ENCODE data around the gene KIF18A. TPM values are rescaled to one million over a fixed set of nuclear protein-coding genes. Genes with fewer than 3 reads are reported as not detected.

Gene KIF18A
- total and polyA plus RNA-seq, 9 of the 15 experiments (the other 6 are each of a cell fraction or from before 2014, with no cell fraction given), result 15.1 to 36.1 (median 24.3) TPM

GRCh38 chr11:28009388-28009787 is 98.6 kb downstream of the KIF18A start:
- Histone ChIP-seq H2AFZ (ENCODE audit: low read depth, low read length) (no peak overlapping the region), H3K27me3 (ENCODE audit: control insufficient read depth in 2 of 2, insufficient read depth in 2 of 2, low read length in 2 of 2) (no peaks in the 10 kb centered on the region), H3K79me2 (ENCODE audit: control insufficient read depth, insufficient read depth, low read length) (no peaks in the 10 kb centered on the region), H3K9ac (ENCODE audit: insufficient read depth in 1 of 2, low read depth in 2 of 2, low read length in 2 of 2) (no peak overlapping the region), H3K27ac (ENCODE audit: extremely low read depth, low read depth, low read length) (no peak overlapping the region), H3K36me3 (ENCODE audit: control insufficient read depth, insufficient read depth, low read length) (no peaks in the 10 kb centered on the region; the same call in 2 of the 3 replicates), H3K9me1 (ENCODE audit: control insufficient read depth, insufficient read depth, low read length) (no peaks in the 10 kb centered on the region), H3K4me1 (replicated peaks in 1 of 2; ENCODE audit: control insufficient read depth in 2 of 2, insufficient read depth in 2 of 2, low read length in 2 of 2) (no peaks in the 10 kb centered on the region), H4K20me1 (replicated peaks; ENCODE audit: control insufficient read depth, insufficient read depth, low read length) (no peaks in the 10 kb centered on the region), H3K4me3 (no peak overlapping the region), H3K4me2 (ENCODE audit: insufficient read depth, low read length) (no peak overlapping the region), H3K9me3 (replicated peaks; ENCODE audit: control insufficient read depth, insufficient read depth, low read depth, low read length) (no peaks in the 10 kb centered on the region)
- FAIRE-seq, result no peak
- no TSS peak for BruUV-seq (replicated peaks)
- CTCF ChIA-PET (ENCODE audit: low intra/inter-chr PET ratio), result no interaction called here
- intact Hi-C loops (cut with micrococcal nuclease) (no loop called here), in situ Hi-C loops (cut with MboI) (no loop called here)
- DNase-seq (ENCODE audit: extremely low read depth in 1 of 4, low spot score in 3 of 4), result no peak
- ATAC-seq, result no peak
- POLR2A ChIA-PET, result no interaction called here
- TF ChIP-seq ZNF232 (CRISPR knock-in tag; IDR thresholded peaks at IDR 0.05) (no peak), MAFF (IDR thresholded peaks at IDR 0.05; ENCODE audit: low read length) (peak; percentile 73), SREBF2 (CRISPR knock-in tag; IDR thresholded peaks at IDR 0.05) (no peak), MAFG (tag; conservative IDR thresholded peaks at IDR 0.05) (peak; percentile 80), POLR2AphosphoS5 (IDR thresholded peaks at IDR 0.05; ENCODE audit: control insufficient read depth, insufficient read depth, low read depth, low read length) (no peak), JUND (IDR thresholded peaks at IDR 0.05; ENCODE audit: borderline replicate concordance, low read depth, low read length) (no peak), JUND (tag; IDR thresholded peaks at IDR 0.05; ENCODE audit: borderline replicate concordance, low read depth, low read length) (no peak), TAL1 (IDR thresholded peaks at IDR 0.05) (no peak), SMAD2 (IDR thresholded peaks at IDR 0.05; ENCODE audit: low read depth, low read length) (no peak), SIN3A (IDR thresholded peaks at IDR 0.05; ENCODE audit: borderline replicate concordance in 2 of 2, control insufficient read depth in 1 of 2, low read depth in 2 of 2, low read length in 2 of 2) (no peak), C11orf30 (IDR thresholded peaks at IDR 0.05; ENCODE audit: low read depth) (peak; percentile 66), CEBPG (CRISPR knock-in tag; IDR thresholded peaks at IDR 0.05) (no peak), CEBPG (tag; conservative IDR thresholded peaks at IDR 0.05 in 1 of 2, IDR thresholded peaks at IDR 0.05 in 1 of 2) (peak; percentile 45 to 83), HNRNPUL1 (IDR thresholded peaks at IDR 0.05; ENCODE audit: low read length) (no peak), HOMEZ (CRISPR knock-in tag; IDR thresholded peaks at IDR 0.05) (no peak), BACH1 (tag; IDR thresholded peaks at IDR 0.05) (peak; percentile 43; the same call in 1 of the 2 replicates), CEBPB (tag; IDR thresholded peaks at IDR 0.05) (peak; percentile 90), TBP (optimal IDR thresholded peaks at IDR 0.05; ENCODE audit: low read depth, low read length) (no peak), NFE2 (IDR thresholded peaks at IDR 0.05; ENCODE audit: low read depth) (peak; percentile 82), MAFK (IDR thresholded peaks at IDR 0.05; ENCODE audit: low read length) (peak; percentile 78; the same call in 1 of the 2 replicates), NR2C1 (IDR thresholded peaks at IDR 0.05) (no peak), NR2C1 (tag; IDR thresholded peaks at IDR 0.05) (no peak), NFE2L1 (tag; IDR thresholded peaks at IDR 0.05; ENCODE audit: borderline replicate concordance, low read depth) (peak; percentile 77), BRF2 (IDR thresholded peaks at IDR 0.05; ENCODE audit: borderline replicate concordance, insufficient read depth, insufficient read length) (no peak)

Measured in K562 (cell line).